ENCODE results near the gene PRPF31. TPM values are rescaled to one million over a fixed set of nuclear protein-coding genes. Genes with fewer than 3 reads are reported as not detected.
A peak's percentile ranks its signal among the peaks of the same experiment; 100 is the strongest.
"Not testable (repeated sequence)": the region's sequence is repeated elsewhere in the genome, so short reads cannot be mapped to it uniquely, and the experiment has no call there.

PRPF31 gene
- total and polyA plus RNA-seq, 9 of the 15 experiments (the other 6 are each of a cell fraction or from before 2014, with no cell fraction given) = 5.8 to 92.2 (median 69.2) TPM

- POLR2A ChIA-PET = interaction anchor here (1.4 to 1.7 kb wide), 2 partner anchors 19 to 112 kb away, joined by 4 to 5 read pairs; partner anchors contain the start of genes PRPF31 and TFPT
- H3K36me3 ChIP-seq (ENCODE audit: control insufficient read depth, insufficient read depth, low read length); in situ Hi-C loops (cut with MboI); H3K9me1 ChIP-seq (ENCODE audit: control insufficient read depth, insufficient read depth, low read length); FAIRE-seq; CTCF ChIA-PET (ENCODE audit: low intra/inter-chr PET ratio); H3K27me3 ChIP-seq (ENCODE audit: control insufficient read depth in 2 of 2, insufficient read depth in 2 of 2, low read length in 2 of 2); H3K9me3 ChIP-seq (replicated peaks; ENCODE audit: control insufficient read depth, insufficient read depth, low read depth, low read length); H3K27ac ChIP-seq (ENCODE audit: extremely low read depth, low read depth, low read length); intact Hi-C loops (cut with micrococcal nuclease); H4K20me1 ChIP-seq (replicated peaks; ENCODE audit: control insufficient read depth, insufficient read depth, low read length); H3K79me2 ChIP-seq (ENCODE audit: control insufficient read depth, insufficient read depth, low read length); BruUV-seq (replicated peaks): not testable (repeated sequence)
- DNase-seq (ENCODE audit: extremely low read depth in 1 of 4, low spot score in 3 of 4) (peak; percentile 50 to 70 (median 62)), ATAC-seq (peak; percentile 80)
- 3% methylated on average over 28 of the region's 46 CpGs for WGBS (ENCODE audit: insufficient coverage, low coverage, missing lambda C conversion rate)
- Histone ChIP-seq H3K4me2 (ENCODE audit: insufficient read depth, low read length) (peak overlapping the region; percentile 62), H3K4me3 (peak overlapping the region; percentile 16), H3K9ac (ENCODE audit: insufficient read depth in 1 of 2, low read depth in 2 of 2, low read length in 2 of 2) (peak overlapping the region; percentile 34 to 84; a peak in 3 of 4 replicates), H3K4me1 (replicated peaks in 1 of 2; ENCODE audit: control insufficient read depth in 2 of 2, insufficient read depth in 2 of 2, low read length in 2 of 2) (peaks cover 0 to 24% of the 10 kb centered on the region in 2 experiments; a peak in 3 of 5 replicates), H2AFZ (ENCODE audit: low read depth, low read length) (peak overlapping the region; percentile 68)
- TF ChIP-seq ZBTB7A (IDR thresholded peaks at IDR 0.05; ENCODE audit: borderline replicate concordance, control insufficient read depth, low read depth, low read length) (0 out of 2 replicates have a peak, but pooled peaks have one; percentile 19), ZNF263 (CRISPR knock-in tag; IDR thresholded peaks at IDR 0.05; ENCODE audit: borderline replicate concordance) (peak; percentile 44; the same call in 1 of the 2 replicates), GABPB1 (CRISPR knock-in tag; IDR thresholded peaks at IDR 0.05) (peak; percentile 61; the same call in 1 of the 2 replicates), RB1 (IDR thresholded peaks at IDR 0.05; ENCODE audit: low read depth) (peak; percentile 45; the same call in 1 of the 2 replicates), L3MBTL2 (IDR thresholded peaks at IDR 0.05) (peak; percentile 98), ZNF224 (CRISPR knock-in tag; IDR thresholded peaks at IDR 0.05) (peak; percentile 90; the same call in 1 of the 2 replicates), HDAC8 (tag; IDR thresholded peaks at IDR 0.05) (0 out of 2 replicates have a peak, but pooled peaks have one; percentile 25)
- TF ChIP-seq, protein P1, sequence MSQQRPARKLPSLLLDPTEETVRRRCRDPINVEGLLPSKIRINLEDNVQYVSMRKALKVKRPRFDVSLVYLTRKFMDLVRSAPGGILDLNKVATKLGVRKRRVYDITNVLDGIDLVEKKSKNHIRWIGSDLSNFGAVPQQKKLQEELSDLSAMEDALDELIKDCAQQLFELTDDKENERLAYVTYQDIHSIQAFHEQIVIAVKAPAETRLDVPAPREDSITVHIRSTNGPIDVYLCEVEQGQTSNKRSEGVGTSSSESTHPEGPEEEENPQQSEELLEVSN (IDR thresholded peaks at IDR 0.05; ENCODE audit: borderline replicate concordance in 1 of 2, extremely low read depth in 1 of 2, insufficient read depth in 1 of 2, insufficient read length in 1 of 2, low read depth in 1 of 2, low read length in 1 of 2, poor library complexity in 1 of 2, severe bottlenecking in 1 of 2) = peak; percentile 94 to 99
- TF ChIP-seq, protein P2, sequence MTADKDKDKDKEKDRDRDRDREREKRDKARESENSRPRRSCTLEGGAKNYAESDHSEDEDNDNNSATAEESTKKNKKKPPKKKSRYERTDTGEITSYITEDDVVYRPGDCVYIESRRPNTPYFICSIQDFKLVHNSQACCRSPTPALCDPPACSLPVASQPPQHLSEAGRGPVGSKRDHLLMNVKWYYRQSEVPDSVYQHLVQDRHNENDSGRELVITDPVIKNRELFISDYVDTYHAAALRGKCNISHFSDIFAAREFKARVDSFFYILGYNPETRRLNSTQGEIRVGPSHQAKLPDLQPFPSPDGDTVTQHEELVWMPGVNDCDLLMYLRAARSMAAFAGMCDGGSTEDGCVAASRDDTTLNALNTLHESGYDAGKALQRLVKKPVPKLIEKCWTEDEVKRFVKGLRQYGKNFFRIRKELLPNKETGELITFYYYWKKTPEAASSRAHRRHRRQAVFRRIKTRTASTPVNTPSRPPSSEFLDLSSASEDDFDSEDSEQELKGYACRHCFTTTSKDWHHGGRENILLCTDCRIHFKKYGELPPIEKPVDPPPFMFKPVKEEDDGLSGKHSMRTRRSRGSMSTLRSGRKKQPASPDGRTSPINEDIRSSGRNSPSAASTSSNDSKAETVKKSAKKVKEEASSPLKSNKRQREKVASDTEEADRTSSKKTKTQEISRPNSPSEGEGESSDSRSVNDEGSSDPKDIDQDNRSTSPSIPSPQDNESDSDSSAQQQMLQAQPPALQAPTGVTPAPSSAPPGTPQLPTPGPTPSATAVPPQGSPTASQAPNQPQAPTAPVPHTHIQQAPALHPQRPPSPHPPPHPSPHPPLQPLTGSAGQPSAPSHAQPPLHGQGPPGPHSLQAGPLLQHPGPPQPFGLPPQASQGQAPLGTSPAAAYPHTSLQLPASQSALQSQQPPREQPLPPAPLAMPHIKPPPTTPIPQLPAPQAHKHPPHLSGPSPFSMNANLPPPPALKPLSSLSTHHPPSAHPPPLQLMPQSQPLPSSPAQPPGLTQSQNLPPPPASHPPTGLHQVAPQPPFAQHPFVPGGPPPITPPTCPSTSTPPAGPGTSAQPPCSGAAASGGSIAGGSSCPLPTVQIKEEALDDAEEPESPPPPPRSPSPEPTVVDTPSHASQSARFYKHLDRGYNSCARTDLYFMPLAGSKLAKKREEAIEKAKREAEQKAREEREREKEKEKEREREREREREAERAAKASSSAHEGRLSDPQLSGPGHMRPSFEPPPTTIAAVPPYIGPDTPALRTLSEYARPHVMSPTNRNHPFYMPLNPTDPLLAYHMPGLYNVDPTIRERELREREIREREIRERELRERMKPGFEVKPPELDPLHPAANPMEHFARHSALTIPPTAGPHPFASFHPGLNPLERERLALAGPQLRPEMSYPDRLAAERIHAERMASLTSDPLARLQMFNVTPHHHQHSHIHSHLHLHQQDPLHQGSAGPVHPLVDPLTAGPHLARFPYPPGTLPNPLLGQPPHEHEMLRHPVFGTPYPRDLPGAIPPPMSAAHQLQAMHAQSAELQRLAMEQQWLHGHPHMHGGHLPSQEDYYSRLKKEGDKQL (CRISPR knock-in tag; IDR thresholded peaks at IDR 0.05; ENCODE audit: borderline replicate concordance) = peak; percentile 89; the same call in 1 of the 2 replicates
- TF ChIP-seq, protein P3, sequence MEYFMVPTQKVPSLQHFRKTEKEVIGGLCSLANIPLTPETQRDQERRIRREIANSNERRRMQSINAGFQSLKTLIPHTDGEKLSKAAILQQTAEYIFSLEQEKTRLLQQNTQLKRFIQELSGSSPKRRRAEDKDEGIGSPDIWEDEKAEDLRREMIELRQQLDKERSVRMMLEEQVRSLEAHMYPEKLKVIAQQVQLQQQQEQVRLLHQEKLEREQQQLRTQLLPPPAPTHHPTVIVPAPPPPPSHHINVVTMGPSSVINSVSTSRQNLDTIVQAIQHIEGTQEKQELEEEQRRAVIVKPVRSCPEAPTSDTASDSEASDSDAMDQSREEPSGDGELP (CRISPR knock-in tag; IDR thresholded peaks at IDR 0.05; ENCODE audit: borderline replicate concordance) = peak; percentile 87
These were observed 19.5 kb upstream of the PRPF31 start for GRCh38 chr19:54095859-54096616.
